B cell (primary cell): Measurements from ENCODE around the gene LTBP2.

Source experiments
- EZH2 ChIP-seq: IDR thresholded peaks from 2 replicates; pipeline ENCODE4 v1.6.1; 2012; ENCODE audit warnings: borderline replicate concordance, low read depth, mild to moderate bottlenecking, moderate library complexity, low read length; ENCODE audit not compliant: insufficient read depth, poor library complexity, severe bottlenecking
- TF ChIP-seq, protein P1 (sequence below): fragments of 200-600 bp; IDR thresholded peaks from one replicate; pipeline ENCODE4 v1.8.0; 2022; ENCODE audit warnings: antibody characterized with exemption, mild to moderate bottlenecking

DNA sequence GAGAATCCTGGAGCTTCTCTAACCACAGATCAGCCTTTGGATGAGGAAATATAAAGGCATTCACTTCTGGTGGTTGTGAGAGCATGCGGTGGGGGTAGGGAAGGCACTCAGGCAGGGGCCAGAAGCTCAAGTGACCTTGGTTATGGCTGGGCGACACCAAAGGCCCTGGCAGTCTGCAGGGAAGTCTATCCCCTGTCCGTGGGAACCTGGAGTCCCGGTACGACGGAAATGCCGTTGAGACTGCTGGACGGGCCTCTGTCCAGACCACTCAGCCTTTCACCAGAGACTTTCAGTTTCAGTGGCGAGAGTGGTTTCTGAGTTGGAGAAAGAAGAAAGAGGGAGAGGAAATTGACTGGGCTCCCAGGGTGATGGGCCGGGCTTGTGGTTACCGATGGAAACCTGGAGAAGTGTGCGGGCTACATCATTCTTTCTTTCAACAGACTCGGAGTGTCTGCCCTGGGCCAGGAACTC is 97.5 kb downstream of the LTBP2 start:
- TF ChIP-seq, protein P1, sequence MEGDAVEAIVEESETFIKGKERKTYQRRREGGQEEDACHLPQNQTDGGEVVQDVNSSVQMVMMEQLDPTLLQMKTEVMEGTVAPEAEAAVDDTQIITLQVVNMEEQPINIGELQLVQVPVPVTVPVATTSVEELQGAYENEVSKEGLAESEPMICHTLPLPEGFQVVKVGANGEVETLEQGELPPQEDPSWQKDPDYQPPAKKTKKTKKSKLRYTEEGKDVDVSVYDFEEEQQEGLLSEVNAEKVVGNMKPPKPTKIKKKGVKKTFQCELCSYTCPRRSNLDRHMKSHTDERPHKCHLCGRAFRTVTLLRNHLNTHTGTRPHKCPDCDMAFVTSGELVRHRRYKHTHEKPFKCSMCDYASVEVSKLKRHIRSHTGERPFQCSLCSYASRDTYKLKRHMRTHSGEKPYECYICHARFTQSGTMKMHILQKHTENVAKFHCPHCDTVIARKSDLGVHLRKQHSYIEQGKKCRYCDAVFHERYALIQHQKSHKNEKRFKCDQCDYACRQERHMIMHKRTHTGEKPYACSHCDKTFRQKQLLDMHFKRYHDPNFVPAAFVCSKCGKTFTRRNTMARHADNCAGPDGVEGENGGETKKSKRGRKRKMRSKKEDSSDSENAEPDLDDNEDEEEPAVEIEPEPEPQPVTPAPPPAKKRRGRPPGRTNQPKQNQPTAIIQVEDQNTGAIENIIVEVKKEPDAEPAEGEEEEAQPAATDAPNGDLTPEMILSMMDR, result no peak
- no peak for TF ChIP-seq EZH2
